ENCODE measurements around the gene UPB1. TPM values are rescaled to one million over a fixed set of nuclear protein-coding genes. Genes with fewer than 3 reads are reported as not detected.

UPB1 gene
- total and polyA plus RNA-seq, 8 donors = 0.35 to 0.73 TPM; not detected in 6

- no peak for DNase-seq
- intact Hi-C loops (cut with DNase I; ENCODE audit: low total_unique reads) = no loop called here
- no peak overlapping the region for H3K27ac ChIP-seq
- peaks cover 37 to 90% (median 70%) of the 10 kb centered on the region in 4 donors for H3K36me3 ChIP-seq
- H3K9me3 ChIP-seq = no peaks in the 10 kb centered on the region
- no peak for TF ChIP-seq POLR2A (IDR thresholded peaks at IDR 0.05)
- TF ChIP-seq POLR2AphosphoS5 (IDR thresholded peaks at IDR 0.05) = no peak
- TF ChIP-seq CTCF (IDR thresholded peaks at IDR 0.05) = no peak
- no peak for TF ChIP-seq EP300 (IDR thresholded peaks at IDR 0.05)
- 88 to 96% (median 91%) methylated on average over 2 of the region's 2 CpGs for WGBS, 5 donors
- H3K4me1 ChIP-seq = peaks cover 20 to 68% (median 41%) of the 10 kb centered on the region in 4 donors
- H3K4me3 ChIP-seq = no peak overlapping the region
- H3K27me3 ChIP-seq = no peaks in the 10 kb centered on the region
Measured at GRCh38 chr22:24563246-24563645, 68.1 kb downstream of the UPB1 start.

- intact Hi-C loops (cut with DNase I; ENCODE audit: low total_unique reads) = no loop called here
- TF ChIP-seq POLR2A (IDR thresholded peaks at IDR 0.05) (no peak), POLR2AphosphoS5 (IDR thresholded peaks at IDR 0.05) (no peak), EP300 (IDR thresholded peaks at IDR 0.05) (no peak), CTCF (IDR thresholded peaks at IDR 0.05) (no peak)
- 48 to 74% (median 63%) methylated on average over 2 of the region's 2 CpGs for WGBS, 5 donors
- H3K27me3 ChIP-seq = no peaks in the 10 kb centered on the region
- H3K4me3 ChIP-seq = no peak overlapping the region
- no peaks in the 10 kb centered on the region for H3K9me3 ChIP-seq
- no peak overlapping the region for H3K27ac ChIP-seq
- peaks cover 38 to 90% (median 70%) of the 10 kb centered on the region in 4 donors for H3K36me3 ChIP-seq
- peaks cover 13 to 56% (median 33%) of the 10 kb centered on the region in 4 donors for H3K4me1 ChIP-seq
- no peak for DNase-seq
Measured at GRCh38 chr22:24564376-24565058, 69.4 kb downstream of the UPB1 start.

- TF ChIP-seq CTCF (IDR thresholded peaks at IDR 0.05) = no peak
- TF ChIP-seq POLR2AphosphoS5 (IDR thresholded peaks at IDR 0.05) = no peak
- no peak for TF ChIP-seq POLR2A (IDR thresholded peaks at IDR 0.05)
- no peak for TF ChIP-seq EP300 (IDR thresholded peaks at IDR 0.05)
Measured at GRCh38 chr22:24565077-24565476, 69.9 kb downstream of the UPB1 start.

GRCh38 chr22:24566899-24567511, 71.9 kb downstream of the UPB1 start:
- WGBS, 5 donors = 48 to 64% (median 59%) methylated on average over 8 of the region's 8 CpGs
- intact Hi-C loops (cut with DNase I; ENCODE audit: low total_unique reads) = no loop called here
- Histone ChIP-seq H3K27me3 (no peaks in the 10 kb centered on the region), H3K36me3 (peaks cover 43 to 93% (median 71%) of the 10 kb centered on the region in 4 donors), H3K9me3 (no peaks in the 10 kb centered on the region), H3K4me1 (peaks cover 13 to 50% (median 31%) of the 10 kb centered on the region in 4 donors), H3K27ac (no peak overlapping the region), H3K4me3 (no peak overlapping the region)
- no peak for TF ChIP-seq CTCF (IDR thresholded peaks at IDR 0.05)
- DNase-seq = no peak

More at GRCh38 chr22:24565077-24565476, 69.9 kb downstream of the UPB1 start:
- DNase-seq = no peak
- Histone ChIP-seq H3K27ac (no peak overlapping the region), H3K4me1 (peaks cover 13 to 50% (median 31%) of the 10 kb centered on the region in 4 donors), H3K9me3 (no peaks in the 10 kb centered on the region), H3K36me3 (peaks cover 41 to 90% (median 71%) of the 10 kb centered on the region in 4 donors), H3K27me3 (no peaks in the 10 kb centered on the region), H3K4me3 (no peak overlapping the region)
- intact Hi-C loops (cut with DNase I; ENCODE audit: low total_unique reads) = no loop called here
- WGBS, 5 donors = 84 to 97% (median 87%) methylated on average over 2 of the region's 2 CpGs
